Prostate gland (tissue), 2 donors: ENCODE results near the gene ZNF91.

ENCODE experiments used
- POLR2AphosphoS5 ChIP-seq: sonication (generic); formaldehyde crosslinking; IDR thresholded peaks from one replicate; pipeline ENCODE4 v1.6.1; 2017; ENCODE audit warnings: antibody characterized with exemption
- TF ChIP-seq, protein P1 (sequence below), 4 experiments: fragments of 200-600 bp in 2 of 4; fragments of 450-650 bp in 2 of 4; sonication (generic) in 2 of 4; IDR thresholded peaks; 1 replicate in 3 of 4; 2 replicates in 1 of 4; pipeline ENCODE4 v1.5.1; 2016 to 2019; ENCODE audit warnings: antibody characterized with exemption in 4 of 4, mild to moderate bottlenecking in 2 of 4, moderate library complexity in 2 of 4

- no peak for TF ChIP-seq POLR2AphosphoS5
- TF ChIP-seq, protein P1, sequence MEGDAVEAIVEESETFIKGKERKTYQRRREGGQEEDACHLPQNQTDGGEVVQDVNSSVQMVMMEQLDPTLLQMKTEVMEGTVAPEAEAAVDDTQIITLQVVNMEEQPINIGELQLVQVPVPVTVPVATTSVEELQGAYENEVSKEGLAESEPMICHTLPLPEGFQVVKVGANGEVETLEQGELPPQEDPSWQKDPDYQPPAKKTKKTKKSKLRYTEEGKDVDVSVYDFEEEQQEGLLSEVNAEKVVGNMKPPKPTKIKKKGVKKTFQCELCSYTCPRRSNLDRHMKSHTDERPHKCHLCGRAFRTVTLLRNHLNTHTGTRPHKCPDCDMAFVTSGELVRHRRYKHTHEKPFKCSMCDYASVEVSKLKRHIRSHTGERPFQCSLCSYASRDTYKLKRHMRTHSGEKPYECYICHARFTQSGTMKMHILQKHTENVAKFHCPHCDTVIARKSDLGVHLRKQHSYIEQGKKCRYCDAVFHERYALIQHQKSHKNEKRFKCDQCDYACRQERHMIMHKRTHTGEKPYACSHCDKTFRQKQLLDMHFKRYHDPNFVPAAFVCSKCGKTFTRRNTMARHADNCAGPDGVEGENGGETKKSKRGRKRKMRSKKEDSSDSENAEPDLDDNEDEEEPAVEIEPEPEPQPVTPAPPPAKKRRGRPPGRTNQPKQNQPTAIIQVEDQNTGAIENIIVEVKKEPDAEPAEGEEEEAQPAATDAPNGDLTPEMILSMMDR (IDR thresholded peaks at IDR 0.05): no peak
These were observed 760 bp downstream of the ZNF91 start for GRCh38 chr19:23394511-23394910.
